ENCODE data around the gene NTM.

GRCh38 chr11:131737357-131737756 is 366.9 kb downstream of the NTM start:
- no peak for TF ChIP-seq POLR2A (IDR thresholded peaks at IDR 0.05)
- TF ChIP-seq, protein P1, sequence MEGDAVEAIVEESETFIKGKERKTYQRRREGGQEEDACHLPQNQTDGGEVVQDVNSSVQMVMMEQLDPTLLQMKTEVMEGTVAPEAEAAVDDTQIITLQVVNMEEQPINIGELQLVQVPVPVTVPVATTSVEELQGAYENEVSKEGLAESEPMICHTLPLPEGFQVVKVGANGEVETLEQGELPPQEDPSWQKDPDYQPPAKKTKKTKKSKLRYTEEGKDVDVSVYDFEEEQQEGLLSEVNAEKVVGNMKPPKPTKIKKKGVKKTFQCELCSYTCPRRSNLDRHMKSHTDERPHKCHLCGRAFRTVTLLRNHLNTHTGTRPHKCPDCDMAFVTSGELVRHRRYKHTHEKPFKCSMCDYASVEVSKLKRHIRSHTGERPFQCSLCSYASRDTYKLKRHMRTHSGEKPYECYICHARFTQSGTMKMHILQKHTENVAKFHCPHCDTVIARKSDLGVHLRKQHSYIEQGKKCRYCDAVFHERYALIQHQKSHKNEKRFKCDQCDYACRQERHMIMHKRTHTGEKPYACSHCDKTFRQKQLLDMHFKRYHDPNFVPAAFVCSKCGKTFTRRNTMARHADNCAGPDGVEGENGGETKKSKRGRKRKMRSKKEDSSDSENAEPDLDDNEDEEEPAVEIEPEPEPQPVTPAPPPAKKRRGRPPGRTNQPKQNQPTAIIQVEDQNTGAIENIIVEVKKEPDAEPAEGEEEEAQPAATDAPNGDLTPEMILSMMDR (IDR thresholded peaks at IDR 0.05 in 8 of 11, conservative IDR thresholded peaks at IDR 0.05 in 3 of 11): no peak

Data from spleen (tissue), 7 donors.